Effector CD8-positive, alpha-beta T cell (primary cell): ENCODE results near the gene OSER1.

Source experiments
- DNase-seq: peaks from one replicate; lab custom pipeline; 2025; lab: John Stamatoyannopoulos, UW

The OSER1 gene

GRCh38 chr20:44174996-44175765 is 35.4 kb downstream of the OSER1 start:
- no peak for DNase-seq

DNA sequence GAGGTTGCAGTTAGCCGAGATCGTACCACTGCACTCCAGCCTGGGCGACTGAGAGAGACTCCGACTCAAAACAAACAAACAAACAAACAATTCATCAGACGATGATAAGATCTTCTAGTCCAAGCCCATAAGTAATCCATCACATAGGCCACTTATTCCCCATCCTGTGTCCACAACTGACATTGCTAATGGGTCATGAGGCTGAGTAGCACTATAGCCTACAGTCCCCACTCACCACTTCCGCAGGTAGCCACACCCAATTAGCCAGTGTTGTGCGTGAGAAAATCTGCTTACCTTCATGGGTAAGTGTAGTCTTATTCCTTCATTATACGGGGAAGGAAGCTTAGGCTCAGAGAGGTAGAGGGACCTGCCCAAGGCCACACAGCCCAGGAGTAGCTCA is 36.7 kb downstream of the OSER1 start:
- no peak for DNase-seq

DNA sequence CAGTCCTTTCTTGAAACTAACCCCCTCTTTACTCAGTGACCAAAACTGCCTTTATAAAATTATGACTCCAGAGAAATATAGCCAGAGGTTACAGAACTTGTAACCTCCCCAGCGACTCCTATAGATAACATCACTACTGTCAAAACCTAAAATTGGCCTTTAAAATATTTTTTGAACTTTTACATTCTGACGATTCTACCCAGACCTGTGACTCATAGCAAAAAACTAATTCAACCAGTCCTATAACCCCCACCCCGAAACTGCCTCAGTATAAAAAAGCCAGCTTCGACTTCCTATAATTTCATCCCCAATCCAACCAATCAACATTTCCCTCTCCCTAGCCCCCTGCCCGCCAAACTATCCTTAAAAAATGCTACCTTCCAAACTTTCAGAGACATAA is 37.5 kb downstream of the OSER1 start:
- no peak for DNase-seq

GRCh38 chr20:44172572-44172950 is 38.0 kb downstream of the OSER1 start:
- DNase-seq, result no peak

DNA sequence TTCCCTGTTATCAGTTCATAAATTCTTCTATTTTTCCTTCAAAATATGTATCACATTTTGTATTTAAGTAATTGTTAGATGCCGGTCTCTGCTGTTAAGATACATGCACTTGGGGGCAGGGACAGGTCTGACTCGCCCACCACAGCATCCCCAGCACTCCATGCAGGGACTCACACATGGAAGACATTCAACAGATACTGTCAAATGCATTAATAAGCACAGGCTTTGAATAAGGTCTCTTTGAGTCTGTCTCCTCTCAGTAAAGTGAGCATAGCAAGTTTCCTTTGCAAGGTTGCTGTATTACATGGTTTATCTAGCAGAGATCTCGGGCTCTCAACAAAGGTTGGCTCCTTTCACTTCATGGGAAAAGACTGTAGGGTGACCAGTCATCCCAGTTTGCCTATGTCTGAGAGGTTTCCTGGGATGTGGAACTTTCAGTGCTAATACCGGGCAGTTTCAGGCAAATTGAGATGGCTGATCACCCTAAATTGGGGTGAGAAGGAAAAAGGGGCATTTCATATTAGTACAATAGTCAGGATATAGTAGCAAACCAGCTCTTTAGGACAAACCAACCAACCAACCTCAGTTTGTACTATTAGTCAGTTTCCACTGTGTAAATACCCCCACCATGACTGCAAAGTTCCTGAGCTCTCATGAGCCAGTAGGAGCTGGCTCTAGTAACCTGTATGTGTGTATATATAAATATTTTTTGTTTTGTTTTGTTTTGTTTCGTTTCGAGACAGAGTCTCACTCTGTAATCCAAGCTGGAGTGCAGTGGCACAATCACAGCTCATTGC is 38.6 kb downstream of the OSER1 start:
- no peak for DNase-seq

DNA sequence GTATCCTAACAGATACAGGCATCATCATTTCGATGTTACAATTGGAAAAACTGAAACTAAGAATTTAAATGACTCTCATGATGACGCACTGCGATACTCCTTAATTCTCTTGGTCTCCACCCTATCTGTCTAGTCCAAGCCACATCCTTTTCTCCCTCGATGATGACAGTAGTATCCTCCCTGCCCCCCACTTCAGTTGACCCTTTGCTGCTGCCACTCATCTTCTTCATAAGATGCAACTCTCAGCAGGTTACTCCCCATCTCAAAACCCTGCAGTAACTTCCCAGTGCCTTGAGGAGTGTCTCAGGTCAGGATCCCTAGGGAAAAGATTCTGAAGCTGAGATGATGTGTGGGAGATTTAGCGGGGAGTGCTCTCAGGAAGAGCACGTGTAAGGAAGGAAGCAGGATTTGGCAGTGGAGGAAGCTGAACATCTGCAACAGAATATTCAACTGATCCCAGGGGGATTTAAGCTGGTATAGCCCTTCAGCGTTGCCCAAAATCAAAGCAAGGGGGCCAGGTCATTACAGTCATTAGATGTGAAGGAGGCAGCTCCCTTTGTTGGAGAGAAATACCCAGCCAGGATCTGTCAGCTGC is 39.7 kb downstream of the OSER1 start:
- DNase-seq, result no peak

- no peak for DNase-seq
Observed at GRCh38 chr20:44167736-44168135, 42.8 kb downstream of the OSER1 start.

DNA sequence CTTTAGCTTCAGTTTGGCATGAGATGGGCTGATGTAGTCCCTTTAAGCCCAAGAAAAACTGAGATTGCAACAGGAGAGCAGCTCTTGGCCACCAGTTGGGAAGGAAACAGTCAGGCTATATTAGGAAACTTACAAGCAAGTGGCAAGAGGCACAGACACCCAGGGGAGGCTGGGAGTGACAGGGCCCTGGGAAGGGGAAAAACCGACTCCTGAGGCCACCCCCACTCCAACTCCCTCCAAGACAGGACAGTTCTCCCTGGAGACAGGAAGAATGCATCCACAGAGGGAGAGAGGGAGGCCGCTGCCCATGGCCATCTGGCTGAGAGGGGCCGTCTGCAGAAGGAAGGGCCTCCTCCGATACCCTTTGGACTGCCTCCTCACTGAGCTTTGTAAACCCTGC is 44.1 kb downstream of the OSER1 start:
- DNase-seq, result no peak

GRCh38 chr20:44166008-44166407 is 44.6 kb downstream of the OSER1 start:
- DNase-seq, result no peak

- DNase-seq, result no peak
Observed at GRCh38 chr20:44160133-44160532, 50.4 kb downstream of the OSER1 start.

GRCh38 chr20:44159711-44160110 is 50.9 kb downstream of the OSER1 start:
- DNase-seq, result no peak

- DNase-seq, result no peak
Observed at GRCh38 chr20:44159125-44159524, 51.4 kb downstream of the OSER1 start.

GRCh38 chr20:44157061-44157460 is 53.5 kb downstream of the OSER1 start:
- DNase-seq, result no peak

DNA sequence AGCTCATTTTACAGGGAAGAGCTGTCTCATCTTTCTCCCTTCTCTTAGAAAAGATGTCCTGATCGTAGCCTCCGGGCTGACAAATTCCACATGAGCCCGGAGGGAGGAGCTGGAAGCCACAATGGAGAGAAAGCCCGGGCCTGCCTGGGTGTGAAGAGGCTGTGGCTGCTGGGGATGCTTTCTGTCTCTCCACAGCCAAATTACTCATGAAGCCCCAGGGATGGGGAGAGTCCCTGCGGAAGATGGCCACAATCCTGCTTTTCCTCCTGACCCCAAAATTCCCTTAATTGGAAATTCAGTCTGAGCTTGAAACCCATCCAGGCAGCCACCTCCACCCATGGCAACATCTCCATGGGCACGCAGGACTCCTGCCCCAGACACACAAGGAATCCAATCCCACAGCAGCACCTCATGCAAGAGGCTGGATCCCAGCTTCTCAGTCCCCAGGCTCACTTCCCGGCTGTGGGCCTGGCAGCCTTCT is 56.0 kb downstream of the OSER1 start:
- no peak for DNase-seq

DNA sequence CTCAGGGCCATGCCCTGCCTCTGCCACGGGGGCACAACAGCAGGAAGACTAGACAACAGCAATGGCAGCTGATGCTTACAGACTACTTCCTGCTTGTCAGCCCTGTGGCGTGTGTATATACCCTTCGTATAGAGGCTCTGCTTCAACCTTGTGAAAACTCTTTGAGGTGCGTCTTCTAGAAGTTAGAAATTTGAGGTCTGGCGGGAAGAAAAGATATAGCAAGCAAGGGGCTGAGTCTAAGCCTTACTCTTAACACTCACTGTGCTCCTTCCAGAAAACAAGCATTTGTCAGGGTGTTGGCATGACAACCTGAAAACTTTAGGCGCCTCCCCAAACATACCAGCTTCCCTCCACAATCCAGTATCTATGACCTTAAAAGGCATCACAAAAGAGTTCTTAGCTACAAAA is 56.9 kb downstream of the OSER1 start:
- DNase-seq, result no peak

DNA sequence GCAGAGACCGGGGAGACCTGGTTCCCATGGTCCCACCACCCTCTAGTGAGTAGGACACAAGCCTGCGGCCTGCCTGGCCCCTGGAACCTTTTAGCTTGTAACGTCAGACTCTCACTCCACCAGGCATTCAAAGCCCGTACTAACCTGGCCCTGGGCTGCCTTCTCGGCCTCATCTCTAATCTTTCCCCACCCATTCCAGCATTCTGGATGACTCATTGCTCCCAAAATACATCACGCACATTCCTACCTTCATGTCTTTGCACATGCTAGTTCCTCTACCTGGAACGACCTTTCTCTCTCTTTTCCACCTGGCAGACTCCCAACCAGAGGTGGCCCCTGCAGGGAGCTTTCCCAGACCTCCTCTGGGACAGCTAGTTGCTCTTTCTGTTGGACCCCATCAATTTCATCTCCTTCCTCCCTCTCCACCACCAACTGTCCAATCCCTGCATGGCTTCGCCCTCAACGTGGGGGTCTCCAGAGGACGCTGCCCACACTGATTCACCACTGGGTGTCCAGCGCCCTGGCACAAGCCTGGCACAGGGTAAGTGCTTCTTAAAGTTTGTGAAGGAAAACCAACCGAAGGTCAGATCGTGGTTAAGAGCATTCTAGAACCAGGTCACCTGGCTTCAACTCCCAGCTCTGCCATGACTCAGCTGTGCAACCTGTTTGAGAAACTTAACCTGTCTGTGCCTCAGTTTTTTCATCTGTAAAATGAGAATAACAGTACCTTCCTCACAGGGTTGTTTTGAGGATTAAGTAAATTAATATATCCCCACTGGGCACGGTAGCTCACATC is 58.8 kb downstream of the OSER1 start:
- no peak for DNase-seq

- DNase-seq, result no peak
Observed at GRCh38 chr20:44146272-44146671, 64.3 kb downstream of the OSER1 start.
